Spleen (tissue), 7 donors: ENCODE measurements around the gene SACS.
"Not testable (repeated sequence)": the region's sequence is repeated elsewhere in the genome, so short reads cannot be mapped to it uniquely, and the experiment has no call there.

ENCODE experiments used
- CTCF ChIP-seq, 11 experiments: fragments of 200-600 bp in 7 of 11; fragments of 450-650 bp in 4 of 11; sonication (generic) in 4 of 11; IDR thresholded peaks in 8 of 11; conservative IDR thresholded peaks in 3 of 11; 1 replicate in 7 of 11; 2 replicates in 4 of 11; pipeline versions ENCODE4 v1.4.0 to v1.8.0; 2016 to 2021; ENCODE audit warnings: antibody characterized with exemption in 11 of 11, inconsistent platforms in 4 of 11, mild to moderate bottlenecking in 1 of 11
- POLR2A ChIP-seq, 3 donors: fragments of 450-650 bp; IDR thresholded peaks; one replicate each; pipeline ENCODE4 v1.5.1; 2017; ENCODE audit warnings: antibody characterized with exemption in 3 of 3, mild to moderate bottlenecking in 1 of 3
- donor health status: DM: no; HTN: no; CAD: no; lungs with moderate emphysema.
- donor health status: DM: no; HTN: no; CAD: no.
- donor health status: DM: no; HTN: no; CAD: no.

- TF ChIP-seq CTCF (IDR thresholded peaks at IDR 0.05 in 8 of 11, conservative IDR thresholded peaks at IDR 0.05 in 3 of 11); POLR2A (IDR thresholded peaks at IDR 0.05): not testable (repeated sequence)
Observed at GRCh38 chr13:23401156-23401555, 32.3 kb downstream of the SACS start.
